VCaP (cell line): Measurements from ENCODE around the gene BBC3.

Experiments
- H3K27ac ChIP-seq: fragments of 450-650 bp; 2 replicates; pipeline ENCODE4 v1.5.1; 2017
- CTCF ChIP-seq: fragments of 450-650 bp; conservative IDR thresholded peaks from 2 replicates; pipeline ENCODE4 v1.5.1; 2017; ENCODE audit warnings: mild to moderate bottlenecking, moderate library complexity

BBC3 gene

GRCh38 chr19:47232422-47233211 is 1.6 kb upstream of the BBC3 start:
- H3K27ac ChIP-seq: peak overlapping the region; percentile 85; the same call in 1 of the 2 replicates
- no peak for TF ChIP-seq CTCF

- H3K27ac ChIP-seq: peak overlapping the region; percentile 85
- TF ChIP-seq CTCF: no peak
Measured at GRCh38 chr19:47231215-47232054, 436 bp upstream of the BBC3 start.

GRCh38 chr19:47230054-47230920 is 712 bp downstream of the BBC3 start:
- TF ChIP-seq CTCF: peak; percentile 94
- H3K27ac ChIP-seq: peak overlapping the region; percentile 85

- TF ChIP-seq CTCF: no peak
- peak overlapping the region; percentile 85 for H3K27ac ChIP-seq
Measured at GRCh38 chr19:47229676-47230053, 1.3 kb downstream of the BBC3 start.

GRCh38 chr19:47228937-47229675 is 1.9 kb downstream of the BBC3 start:
- TF ChIP-seq CTCF: no peak
- peak overlapping the region; percentile 85 for H3K27ac ChIP-seq

- peak overlapping the region; percentile 85; the same call in 1 of the 2 replicates for H3K27ac ChIP-seq
- TF ChIP-seq CTCF: no peak
Measured at GRCh38 chr19:47228168-47228936, 2.6 kb downstream of the BBC3 start.
